CD14-positive monocyte (primary cell): ENCODE measurements around the gene IL1F10. TPM values are rescaled to one million over a fixed set of nuclear protein-coding genes. Genes with fewer than 3 reads are reported as not detected.

Experiments
- DNase-seq, 3 donors: peaks; one replicate each; pipeline ENCODE4 v3.0.0-alpha.2; 2011 to 2022
- H2AFZ ChIP-seq: 2 replicates; pipeline ENCODE4 v1.6.0; 2012; ENCODE audit warnings: mild to moderate bottlenecking, low read depth, low read length, inconsistent platforms; ENCODE audit not compliant: insufficient read depth, poor library complexity, severe bottlenecking
- H3K27ac ChIP-seq, 2 donors: 1 replicate in 1 of 2; 2 replicates in 1 of 2; pipeline ENCODE4 v1.5.1; 2012 to 2013; ENCODE audit warnings: low read length in 2 of 2, control low read depth in 1 of 2, inconsistent platforms in 1 of 2, low read depth in 1 of 2, mild to moderate bottlenecking in 1 of 2
- H3K27me3 ChIP-seq, 2 donors: one replicate each; pipeline versions ENCODE4 v1.6.0 to v1.6.1; 2011 to 2013; ENCODE audit warnings: low read length in 2 of 2; ENCODE audit not compliant: control insufficient read depth in 2 of 2, insufficient read depth in 2 of 2
- H3K36me3 ChIP-seq, 2 donors: replicated peaks in 1 of 2; 1 replicate in 1 of 2; 2 replicates in 1 of 2; pipeline versions ENCODE4 v1.5.1 to v1.6.1; 2012 to 2013; ENCODE audit warnings: low read length in 2 of 2, control low read depth in 1 of 2, inconsistent platforms in 1 of 2, mild to moderate bottlenecking in 1 of 2; ENCODE audit not compliant: insufficient read depth in 2 of 2, control insufficient read depth in 1 of 2
- H3K4me1 ChIP-seq, 2 donors: 1 replicate in 1 of 2; 2 replicates in 1 of 2; pipeline versions ENCODE4 v1.5.1 to v1.6.1; 2012 to 2013; ENCODE audit warnings: low read length in 2 of 2, control low read depth in 1 of 2, inconsistent platforms in 1 of 2, mild to moderate bottlenecking in 1 of 2, moderate library complexity in 1 of 2; ENCODE audit not compliant: insufficient read depth in 2 of 2, control insufficient read depth in 1 of 2
- H3K4me2 ChIP-seq: replicated peaks from 2 replicates; pipeline ENCODE3; 2012; ENCODE audit warnings: low read length, moderate library complexity, mild to moderate bottlenecking; ENCODE audit not compliant: poor library complexity, severe bottlenecking; ENCODE audit errors: extremely low read depth
- H3K4me3 ChIP-seq, 3 experiments: fragments of 200-600 bp in 1 of 3; sonication (generic) in 1 of 3; replicated peaks in 1 of 3; 1 replicate in 2 of 3; 2 replicates in 1 of 3; pipeline ENCODE4 v1.5.1; 2011 to 2013; ENCODE audit warnings: low read length in 3 of 3, mild to moderate bottlenecking in 3 of 3, control low read depth in 2 of 3, low read depth in 2 of 3, inconsistent platforms in 1 of 3, moderate library complexity in 1 of 3
- H3K79me2 ChIP-seq: 2 replicates; pipeline ENCODE4 v1.6.0; 2012; ENCODE audit warnings: mild to moderate bottlenecking, control low read depth, inconsistent platforms, low read length, moderate library complexity; ENCODE audit not compliant: insufficient read depth
- H3K9ac ChIP-seq: 2 replicates; pipeline ENCODE4 v1.6.0; 2017; ENCODE audit warnings: low read length, mild to moderate bottlenecking; ENCODE audit not compliant: insufficient read depth, poor library complexity, severe bottlenecking
- H3K9me3 ChIP-seq, 2 donors: replicated peaks in 1 of 2; 1 replicate in 1 of 2; 2 replicates in 1 of 2; pipeline versions ENCODE4 v1.5.1 to v1.6.1; 2012 to 2013; ENCODE audit warnings: low read length in 2 of 2, control low read depth in 1 of 2; ENCODE audit not compliant: control insufficient read depth in 1 of 2, insufficient read depth in 1 of 2
- H4K20me1 ChIP-seq: 2 replicates; pipeline ENCODE4 v1.6.0; 2012; ENCODE audit warnings: mild to moderate bottlenecking, low read length, control low read depth, moderate library complexity; ENCODE audit not compliant: insufficient read depth
- H3K27ac Mint-ChIP-seq, 7 donors: one replicate each; pipeline ENCODE4 v1.8.0; 2020; ENCODE audit warnings: mild to moderate bottlenecking in 7 of 7, mixed read lengths in 7 of 7, moderate library complexity in 6 of 7, inconsistent platforms in 2 of 7
- H3K27me3 Mint-ChIP-seq, 3 donors: one replicate each; pipeline ENCODE4 v1.8.0; 2021 to 2022; ENCODE audit warnings: low read depth in 3 of 3, mild to moderate bottlenecking in 3 of 3, mixed read lengths in 3 of 3, moderate library complexity in 3 of 3, inconsistent platforms in 1 of 3
- H3K36me3 Mint-ChIP-seq, 2 donors: one replicate each; pipeline ENCODE4 v1.8.0; 2020; ENCODE audit warnings: mixed read lengths in 2 of 2, inconsistent platforms in 1 of 2, mild to moderate bottlenecking in 1 of 2
- H3K4me1 Mint-ChIP-seq: one replicate; pipeline ENCODE4 v1.8.0; 2020; ENCODE audit warnings: mild to moderate bottlenecking, mixed read lengths
- H3K4me3 Mint-ChIP-seq, 2 donors: one replicate each; pipeline ENCODE4 v1.8.0; 2020; ENCODE audit warnings: mild to moderate bottlenecking in 2 of 2, mixed read lengths in 2 of 2, moderate library complexity in 1 of 2
- H3K9me3 Mint-ChIP-seq, 7 donors: one replicate each; pipeline ENCODE4 v1.8.0; 2020 to 2022; ENCODE audit warnings: mixed read lengths in 7 of 7, mild to moderate bottlenecking in 6 of 7, moderate library complexity in 6 of 7, inconsistent platforms in 2 of 7
- CTCF ChIP-seq: fragments of 200-600 bp; IDR thresholded peaks from one replicate; pipeline ENCODE4 v1.8.0; 2022; ENCODE audit warnings: antibody characterized with exemption, mild to moderate bottlenecking
- WGBS: methylation state at CpG from one replicate; pipeline ENCODE4 v1.1.5; 2013; ENCODE audit warnings: missing lambda C conversion rate; ENCODE audit not compliant: insufficient coverage; 5-methylcytosine and 5-hydroxymethylcytosine counted together
- intact Hi-C, 2 donors: fragments of 100-400 bp; cut with micrococcal nuclease; formaldehyde crosslinking; loops; one replicate each; pipeline versions ENCODE4 v1.15.0 to v1.15.1; 2023
- polyA plus RNA-seq, 3 donors: library from polyadenylated mRNA; depleted of rRNA in 1 of 3; unstranded in 2 of 3; stranded (reverse) in 1 of 3; fragments of 300-500 nt in 2 of 3; fragments of >200 nt in 1 of 3; fragmentation: Illumina TruSeq in 2 of 3; gene quantifications; 1 replicate in 2 of 3; 2 replicates in 1 of 3; pipeline ENCODE4 v1.2.3, GENCODE V29; 2012 to 2021

Gene IL1F10
- polyA plus RNA-seq, 3 donors, result not detected

GRCh38 chr2:113075600-113075999 lies 7.8 kb downstream of the IL1F10 start:
- H3K27me3 Mint-ChIP-seq, result peaks cover 0 to 5% (median 2%) of the 10 kb centered on the region in 3 donors
- H3K4me3 Mint-ChIP-seq, result no peak overlapping the region
- no peaks in the 10 kb centered on the region for H3K36me3 ChIP-seq
- intact Hi-C loops, result no loop called here
- H3K4me3 ChIP-seq, result no peak overlapping the region
- no peak overlapping the region for H3K27ac ChIP-seq
- H3K27me3 ChIP-seq, result no peaks in the 10 kb centered on the region
- H4K20me1 ChIP-seq, result no peaks in the 10 kb centered on the region
- no peak overlapping the region for H2AFZ ChIP-seq
- H3K9me3 Mint-ChIP-seq, result peaks cover 0 to 2% (median 0%) of the 10 kb centered on the region in 7 donors
- DNase-seq, result no peak
- H3K4me2 ChIP-seq, result no peak overlapping the region
- TF ChIP-seq CTCF, result no peak
- H3K9me3 ChIP-seq, result no peaks in the 10 kb centered on the region
- no peaks in the 10 kb centered on the region for H3K36me3 Mint-ChIP-seq
- peaks cover 12% of the 10 kb centered on the region for H3K4me1 Mint-ChIP-seq
- no peak overlapping the region for H3K27ac Mint-ChIP-seq
- H3K79me2 ChIP-seq, result no peaks in the 10 kb centered on the region
- no peaks in the 10 kb centered on the region for H3K4me1 ChIP-seq
- no peak overlapping the region for H3K9ac ChIP-seq
- no CpG with 5 or more reads among the region's 3 CpGs for WGBS

- Histone ChIP-seq H2AFZ (no peak overlapping the region), H3K4me1 (no peaks in the 10 kb centered on the region), H3K4me3 (no peak overlapping the region), H3K4me2 (no peak overlapping the region), H3K9ac (no peak overlapping the region), H3K27ac (no peak overlapping the region), H3K9me3 (no peaks in the 10 kb centered on the region), H4K20me1 (no peaks in the 10 kb centered on the region), H3K79me2 (no peaks in the 10 kb centered on the region), H3K36me3 (no peaks in the 10 kb centered on the region), H3K27me3 (no peaks in the 10 kb centered on the region)
- Mint-ChIP-seq H3K9me3 (peaks cover 0 to 2% (median 0%) of the 10 kb centered on the region in 7 donors), H3K4me1 (peaks cover 15% of the 10 kb centered on the region), H3K27ac (peak overlapping the region in 2 of 7 donors; percentile 13 to 61), H3K27me3 (peaks cover 0 to 8% (median 2%) of the 10 kb centered on the region in 3 donors), H3K4me3 (no peak overlapping the region), H3K36me3 (no peaks in the 10 kb centered on the region)
- intact Hi-C loops, result no loop called here
- DNase-seq, result no peak
- TF ChIP-seq CTCF, result no peak
- 96% methylated on average over 3 of the region's 3 CpGs for WGBS
Observed at GRCh38 chr2:113076954-113077669, 9.3 kb downstream of the IL1F10 start.
